OCI-LY1 (cell line): ENCODE data around the gene LRRC41.
"Not testable (repeated sequence)": the region's sequence is repeated elsewhere in the genome, so short reads cannot be mapped to it uniquely, and the experiment has no call there.

ENCODE experiments used
- H2AFZ ChIP-seq: fragments of 200-600 bp; sonication (generic), shearing (Covaris generic); 2 replicates; pipeline ENCODE4 v1.6.0; 2014; ENCODE audit warnings: antibody characterized with exemption, mild to moderate bottlenecking, low read length
- H3F3A ChIP-seq: fragments of 200-600 bp; sonication (generic), shearing (Covaris generic); 2 replicates; pipeline ENCODE4 v1.6.0; 2014; ENCODE audit warnings: mild to moderate bottlenecking, antibody characterized with exemption, low read length, moderate library complexity; ENCODE audit not compliant: insufficient read depth
- H3K27ac ChIP-seq: fragments of 200-600 bp; sonication (generic); 2 replicates; pipeline ENCODE4 v1.5.1; 2014; ENCODE audit warnings: low read length, mixed run types, mild to moderate bottlenecking, low read depth; ENCODE audit not compliant: poor library complexity, severe bottlenecking
- H3K27me3 ChIP-seq: fragments of 200-600 bp; sonication (generic); 2 replicates; pipeline ENCODE4 v1.6.0; 2014; ENCODE audit warnings: antibody characterized with exemption, mild to moderate bottlenecking, low read length, moderate library complexity; ENCODE audit not compliant: insufficient read depth
- H3K36me3 ChIP-seq: fragments of 200-600 bp; sonication (generic); 2 replicates; pipeline ENCODE4 v1.6.1; 2014; ENCODE audit warnings: mild to moderate bottlenecking, antibody characterized with exemption, low read length, moderate library complexity, mixed read lengths; ENCODE audit not compliant: insufficient read depth
- H3K4me1 ChIP-seq: fragments of 200-600 bp; sonication (generic); 2 replicates; pipeline ENCODE4 v1.5.1; 2014; ENCODE audit warnings: mild to moderate bottlenecking, low read length, moderate library complexity; ENCODE audit not compliant: insufficient read depth, severe bottlenecking
- H3K4me2 ChIP-seq: fragments of 200-600 bp; sonication (generic), shearing (Covaris generic); 2 replicates; pipeline ENCODE4 v1.6.1; 2014; ENCODE audit warnings: low read length
- H3K4me3 ChIP-seq: fragments of 200-600 bp; sonication (generic); 2 replicates; pipeline ENCODE4 v1.5.1; 2014; ENCODE audit warnings: low read length, low read depth, mild to moderate bottlenecking, mixed read lengths; ENCODE audit not compliant: poor library complexity, severe bottlenecking
- H3K79me2 ChIP-seq: fragments of 200-600 bp; shearing (Covaris generic); 2 replicates; pipeline ENCODE4 v1.6.1; 2016; ENCODE audit warnings: mixed run types, low read length, mixed read lengths; ENCODE audit not compliant: insufficient read depth
- H3K9ac ChIP-seq: fragments of 200-600 bp; sonication (generic), shearing (Covaris generic); 2 replicates; pipeline ENCODE4 v1.6.1; 2014; ENCODE audit warnings: mild to moderate bottlenecking, low read length, mixed read lengths
- H3K9me2 ChIP-seq: fragments of 200-600 bp; sonication (generic), shearing (Covaris generic); 2 replicates; pipeline ENCODE4 v1.6.1; 2014; ENCODE audit warnings: low read depth, mild to moderate bottlenecking, low read length, mixed read lengths
- H3K9me3 ChIP-seq: fragments of 200-600 bp; shearing (Covaris generic); 2 replicates; pipeline ENCODE4 v1.6.1; 2014; ENCODE audit warnings: low read length, mixed read lengths
- H4K20me1 ChIP-seq: fragments of 200-600 bp; sonication (generic), shearing (Covaris generic); 2 replicates; pipeline ENCODE4 v1.6.0; 2016; ENCODE audit warnings: mild to moderate bottlenecking, low read length; ENCODE audit not compliant: insufficient read depth
- CTCF ChIP-seq: fragments of 200-600 bp; sonication (generic), shearing (Covaris generic); IDR thresholded peaks from 2 replicates; pipeline ENCODE4 v1.5.1; 2017; ENCODE audit warnings: mild to moderate bottlenecking, antibody characterized with exemption, low read length, moderate library complexity, mixed read lengths
- EZH2 ChIP-seq: fragments of 200-600 bp; sonication (generic), shearing (Covaris generic); IDR thresholded peaks from 2 replicates; pipeline ENCODE4 v1.8.0; 2017; ENCODE audit warnings: borderline replicate concordance, mixed run types, mild to moderate bottlenecking, antibody characterized with exemption, low read length, moderate library complexity, mixed read lengths

LRRC41 gene

GRCh38 chr1:46242918-46243317 lies 60.5 kb downstream of the LRRC41 start:
- H3K9me3 ChIP-seq = no peaks in the 10 kb centered on the region
- peaks cover 14% of the 10 kb centered on the region for H3K4me1 ChIP-seq
- H3K9ac ChIP-seq = no peak overlapping the region
- H3K27me3 ChIP-seq = no peaks in the 10 kb centered on the region
- TF ChIP-seq CTCF (no peak), EZH2 (no peak)
- H3F3A ChIP-seq = 0 out of 2 replicates have a peak, but pooled peaks cover 6% of the 10 kb centered on the region
- H3K4me2 ChIP-seq = no peak overlapping the region
- no peak overlapping the region for H2AFZ ChIP-seq
- H3K9me2 ChIP-seq = no peaks in the 10 kb centered on the region
- no peak overlapping the region for H3K27ac ChIP-seq
- no peak overlapping the region for H3K4me3 ChIP-seq
- no peaks in the 10 kb centered on the region for H3K36me3 ChIP-seq
- no peaks in the 10 kb centered on the region for H3K79me2 ChIP-seq
- no peaks in the 10 kb centered on the region for H4K20me1 ChIP-seq

- not testable (repeated sequence) for H3K4me3 ChIP-seq
Observed at GRCh38 chr1:46241733-46242132, 61.7 kb downstream of the LRRC41 start.

GRCh38 chr1:46238865-46239264 lies 64.6 kb downstream of the LRRC41 start:
- not testable (repeated sequence) for H3K4me1 ChIP-seq, H3K36me3 ChIP-seq

More at GRCh38 chr1:46241733-46242132, 61.7 kb downstream of the LRRC41 start:
- not testable (repeated sequence) for H3K79me2 ChIP-seq, H2AFZ ChIP-seq, H3K27me3 ChIP-seq, H3K4me2 ChIP-seq, H3K36me3 ChIP-seq, H3K9me2 ChIP-seq, H3F3A ChIP-seq, H4K20me1 ChIP-seq, H3K27ac ChIP-seq, H3K9me3 ChIP-seq, H3K9ac ChIP-seq
- H3K4me1 ChIP-seq = peaks cover 11% of the 10 kb centered on the region

GRCh38 chr1:46236882-46237281 lies 66.5 kb downstream of the LRRC41 start:
- no peak for TF ChIP-seq EZH2
- no peak for TF ChIP-seq CTCF
- H3K4me2 ChIP-seq = no peak overlapping the region
- H3K27ac ChIP-seq = no peak overlapping the region
- H2AFZ ChIP-seq = no peak overlapping the region
- peaks cover 9% of the 10 kb centered on the region for H3K9me3 ChIP-seq
- H3K4me1 ChIP-seq = no peaks in the 10 kb centered on the region
- H4K20me1 ChIP-seq = no peaks in the 10 kb centered on the region
- no peaks in the 10 kb centered on the region for H3K27me3 ChIP-seq
- H3K9ac ChIP-seq = no peak overlapping the region
- H3K4me3 ChIP-seq = no peak overlapping the region
- H3F3A ChIP-seq = no peaks in the 10 kb centered on the region
- no peaks in the 10 kb centered on the region for H3K9me2 ChIP-seq
- H3K79me2 ChIP-seq = no peaks in the 10 kb centered on the region
- no peaks in the 10 kb centered on the region; the same call in 1 of the 2 replicates for H3K36me3 ChIP-seq

More at GRCh38 chr1:46238865-46239264, 64.6 kb downstream of the LRRC41 start:
- H3K9me3 ChIP-seq, H3K27ac ChIP-seq, H3F3A ChIP-seq, H2AFZ ChIP-seq, H3K9ac ChIP-seq, H3K9me2 ChIP-seq, H3K27me3 ChIP-seq, H4K20me1 ChIP-seq, H3K4me2 ChIP-seq, H3K4me3 ChIP-seq, H3K79me2 ChIP-seq: not testable (repeated sequence)

GRCh38 chr1:46231231-46231630 lies 72.2 kb downstream of the LRRC41 start:
- H3K9ac ChIP-seq, H3K79me2 ChIP-seq, H3K4me2 ChIP-seq, H4K20me1 ChIP-seq, H3K4me1 ChIP-seq, H3K27ac ChIP-seq, H3K9me2 ChIP-seq, H2AFZ ChIP-seq, H3K4me3 ChIP-seq, H3K36me3 ChIP-seq, H3F3A ChIP-seq, H3K9me3 ChIP-seq, H3K27me3 ChIP-seq: not testable (repeated sequence)
